GM18951 (cell line): ENCODE data around the gene MRPL28.
A peak's percentile ranks its signal among the peaks of the same experiment; 100 is the strongest.
"Not testable (repeated sequence)": the region's sequence is repeated elsewhere in the genome, so short reads cannot be mapped to it uniquely, and the experiment has no call there.

ENCODE experiments used
- POLR2A ChIP-seq: IDR thresholded peaks from 4 replicates; pipeline ENCODE4 v1.6.1; 2011; ENCODE audit warnings: mild to moderate bottlenecking; ENCODE audit not compliant: insufficient read length, insufficient read depth; ENCODE audit errors: extremely low read depth
- in situ Hi-C: fragments of 300-500 bp; cut with MboI; formaldehyde crosslinking; loops from one replicate; pipeline ENCODE4 v1.12.0; 2022; ENCODE audit warnings: low sequenced_read_pairs, mixed read lengths, inconsistent platforms; ENCODE audit not compliant: unreplicated experiment

Gene MRPL28

DNA sequence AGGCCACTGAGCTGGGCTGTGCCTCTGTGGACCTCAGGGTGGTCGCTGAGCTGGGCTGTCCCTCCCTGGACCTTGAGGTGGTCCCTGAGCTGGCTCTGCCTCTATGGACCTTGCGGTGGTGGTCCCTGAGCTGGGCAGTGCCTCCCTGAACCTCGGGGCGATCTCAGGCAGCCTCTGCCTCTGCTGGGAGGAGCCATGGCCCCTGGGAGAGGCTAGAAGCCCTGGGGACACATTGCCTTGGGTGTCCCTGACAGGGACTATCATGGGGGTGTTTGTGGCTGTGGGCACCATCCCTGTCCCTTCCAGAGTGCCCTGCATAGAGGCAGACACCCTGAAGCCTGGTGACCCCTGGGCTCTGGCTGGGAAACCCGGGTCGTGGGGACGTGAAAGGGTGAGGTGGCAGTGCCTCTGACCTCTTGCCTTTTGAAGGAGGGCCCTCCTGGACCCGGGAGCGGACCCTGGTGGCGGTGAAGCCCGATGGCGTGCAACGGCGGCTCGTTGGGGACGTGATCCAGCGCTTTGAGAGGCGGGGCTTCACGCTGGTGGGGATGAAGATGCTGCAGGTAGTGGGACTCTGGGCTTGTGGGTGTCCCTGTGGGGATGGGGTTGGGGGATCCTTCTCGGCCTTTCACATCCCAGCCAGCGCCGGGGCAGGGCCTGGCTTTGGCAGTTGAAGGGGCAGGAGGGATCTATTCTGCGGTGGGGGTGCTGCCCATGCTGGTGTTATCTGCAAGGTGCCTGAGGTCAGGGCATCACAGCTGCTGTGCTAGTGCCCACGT lies 28.4 kb upstream of the MRPL28 start:
- no peak for TF ChIP-seq POLR2A
- in situ Hi-C loops = no loop called here

- in situ Hi-C loops = no loop called here
Measured at GRCh38 chr16:397736-398332, 27.5 kb upstream of the MRPL28 start.

DNA sequence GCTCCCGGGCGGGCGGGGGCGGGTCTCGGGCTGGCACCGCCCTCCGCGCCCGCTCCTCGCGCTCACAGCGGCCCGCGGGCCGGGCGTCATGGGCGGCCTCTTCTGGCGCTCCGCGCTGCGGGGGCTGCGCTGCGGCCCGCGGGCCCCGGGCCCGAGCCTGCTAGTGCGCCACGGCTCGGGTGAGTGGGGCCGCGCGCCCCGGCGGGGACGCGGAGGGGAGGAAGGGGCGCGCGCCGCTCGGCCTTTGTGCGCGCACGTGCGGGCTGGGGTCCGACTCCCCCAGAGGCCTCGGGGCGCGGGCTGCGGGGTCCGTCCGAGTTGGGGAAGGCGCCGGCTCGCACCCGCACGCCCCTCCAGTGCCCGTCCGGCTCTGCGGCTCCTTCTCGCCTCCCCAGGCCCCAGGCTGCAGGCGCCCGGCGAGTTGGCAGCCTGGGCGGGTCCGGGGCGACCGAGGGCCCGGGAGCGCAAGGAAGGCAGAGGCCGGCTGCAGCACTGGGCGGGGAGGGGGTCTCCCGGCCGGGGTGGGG lies 26.9 kb upstream of the MRPL28 start, which contains the start of gene NME4:
Gene NME4 (plus strand): TSS at position 65 of the 527 bp plus-strand sequence. CDS start 24 bp downstream, at position 89.
- TF ChIP-seq POLR2A = peak; percentile 65
- in situ Hi-C loops = no loop called here

More at GRCh38 chr16:397736-398332, 27.5 kb upstream of the MRPL28 start:
- TF ChIP-seq POLR2A = no peak

DNA sequence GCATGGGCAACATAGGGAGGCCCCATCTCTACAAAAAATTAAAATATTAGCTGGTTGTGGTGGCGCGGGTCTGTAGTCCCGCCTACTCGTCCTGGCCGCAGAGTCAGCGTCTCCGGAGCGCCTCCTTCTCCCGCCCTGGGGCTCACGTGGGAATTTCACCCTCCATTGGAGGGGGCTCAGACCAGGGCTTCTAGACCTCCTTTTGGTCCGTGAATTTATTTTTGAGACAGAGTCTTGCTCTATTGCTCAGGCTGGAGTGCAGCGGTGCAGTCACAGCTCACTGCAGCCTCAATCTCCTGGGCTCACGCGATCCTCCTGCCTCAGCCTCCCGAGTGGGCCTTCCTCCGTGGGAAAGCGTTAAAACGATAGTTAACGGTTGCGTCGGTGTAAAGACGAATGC lies 26.3 kb upstream of the MRPL28 start:
- TF ChIP-seq POLR2A = no peak
- in situ Hi-C loops = no loop called here

DNA sequence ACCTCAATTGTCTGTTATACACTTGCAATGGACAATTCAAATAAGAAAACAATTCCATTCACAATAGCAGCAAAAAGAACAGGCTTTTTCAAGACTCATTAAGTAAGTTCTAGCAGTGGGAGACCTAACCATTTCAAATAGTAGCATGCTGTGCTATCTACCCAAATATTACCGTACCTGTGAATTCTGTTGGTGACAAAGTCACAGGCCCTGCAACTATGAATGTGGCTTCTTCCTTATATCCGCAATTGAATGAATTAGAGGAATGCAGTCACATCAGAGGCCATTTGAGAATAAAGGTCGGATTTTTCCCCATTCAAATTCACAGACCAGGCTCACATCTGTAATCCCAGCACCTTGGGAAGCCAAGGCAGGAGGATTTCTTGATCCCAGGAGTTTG lies 25.9 kb upstream of the MRPL28 start:
- no peak for TF ChIP-seq POLR2A
- in situ Hi-C loops = no loop called here

- in situ Hi-C loops = no loop called here
Measured at GRCh38 chr16:392450-393030, 22.2 kb upstream of the MRPL28 start.

DNA sequence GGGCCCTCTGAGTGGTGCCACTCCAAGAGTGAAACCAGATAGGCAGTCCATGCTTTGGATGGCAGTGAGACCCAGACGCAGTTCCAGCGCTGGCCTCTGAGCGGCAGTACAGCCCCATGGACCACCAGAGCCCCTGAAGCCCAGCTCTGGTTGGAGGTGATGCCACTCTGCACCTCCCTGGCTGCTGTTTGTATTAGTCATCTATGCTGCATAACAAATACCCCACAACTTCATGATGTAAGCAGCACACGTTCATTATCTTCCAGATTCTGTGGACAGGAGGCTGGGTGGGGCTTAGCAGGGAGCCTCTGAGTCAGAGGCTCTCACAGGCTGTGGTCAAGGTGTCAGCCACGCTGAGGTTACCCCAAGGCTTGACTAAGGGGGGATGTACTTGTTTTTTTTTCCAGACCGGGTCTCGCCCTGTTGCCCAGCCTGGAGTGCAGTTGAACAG lies 21.6 kb upstream of the MRPL28 start:
- in situ Hi-C loops = no loop called here
- no peak for TF ChIP-seq POLR2A

More at GRCh38 chr16:392450-393030, 22.2 kb upstream of the MRPL28 start:
- no peak for TF ChIP-seq POLR2A

GRCh38 chr16:389352-389751 lies 19.0 kb upstream of the MRPL28 start:
- TF ChIP-seq POLR2A = no peak
- in situ Hi-C loops = no loop called here

- in situ Hi-C loops = not testable (repeated sequence)
Measured at GRCh38 chr16:387761-388666, 17.7 kb upstream of the MRPL28 start.

GRCh38 chr16:386641-387156 lies 16.4 kb upstream of the MRPL28 start:
- in situ Hi-C loops = no loop called here
- no peak for TF ChIP-seq POLR2A

GRCh38 chr16:383326-384051 lies 13.2 kb upstream of the MRPL28 start:
- peak; percentile 57 for TF ChIP-seq POLR2A
- in situ Hi-C loops = no loop called here
